ENCODE data around the gene ELMO1. TPM values are rescaled to one million over a fixed set of nuclear protein-coding genes. Genes with fewer than 3 reads are reported as not detected.

Gene ELMO1
- total RNA-seq, 4 donors from 2014 or later = 24.6 to 120 (median 71.9) TPM

GRCh38 chr7:36966636-36967035, 482.0 kb downstream of the ELMO1 start:
- TF ChIP-seq, protein P1, sequence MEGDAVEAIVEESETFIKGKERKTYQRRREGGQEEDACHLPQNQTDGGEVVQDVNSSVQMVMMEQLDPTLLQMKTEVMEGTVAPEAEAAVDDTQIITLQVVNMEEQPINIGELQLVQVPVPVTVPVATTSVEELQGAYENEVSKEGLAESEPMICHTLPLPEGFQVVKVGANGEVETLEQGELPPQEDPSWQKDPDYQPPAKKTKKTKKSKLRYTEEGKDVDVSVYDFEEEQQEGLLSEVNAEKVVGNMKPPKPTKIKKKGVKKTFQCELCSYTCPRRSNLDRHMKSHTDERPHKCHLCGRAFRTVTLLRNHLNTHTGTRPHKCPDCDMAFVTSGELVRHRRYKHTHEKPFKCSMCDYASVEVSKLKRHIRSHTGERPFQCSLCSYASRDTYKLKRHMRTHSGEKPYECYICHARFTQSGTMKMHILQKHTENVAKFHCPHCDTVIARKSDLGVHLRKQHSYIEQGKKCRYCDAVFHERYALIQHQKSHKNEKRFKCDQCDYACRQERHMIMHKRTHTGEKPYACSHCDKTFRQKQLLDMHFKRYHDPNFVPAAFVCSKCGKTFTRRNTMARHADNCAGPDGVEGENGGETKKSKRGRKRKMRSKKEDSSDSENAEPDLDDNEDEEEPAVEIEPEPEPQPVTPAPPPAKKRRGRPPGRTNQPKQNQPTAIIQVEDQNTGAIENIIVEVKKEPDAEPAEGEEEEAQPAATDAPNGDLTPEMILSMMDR (IDR thresholded peaks at IDR 0.05) = no peak
- no peak for TF ChIP-seq POLR2A (IDR thresholded peaks at IDR 0.05)
- TF ChIP-seq EP300 (IDR thresholded peaks at IDR 0.05; ENCODE audit: low read depth) = no peak
- no peak for TF ChIP-seq POLR2AphosphoS5 (IDR thresholded peaks at IDR 0.05)
- Histone ChIP-seq H3K27me3 (no peaks in the 10 kb centered on the region), H3K4me3 (no peak overlapping the region), H3K9me3 (no peaks in the 10 kb centered on the region), H3K27ac (no peak overlapping the region), H3K4me1 (peaks cover 0 to 21% (median 6%) of the 10 kb centered on the region in 4 donors), H3K36me3 (no peaks in the 10 kb centered on the region)
- DNase-seq = no peak
- WGBS, 2 donors (ENCODE audit: low coverage in 1 of 2) = 75 to 82% methylated on average over 3 of the region's 3 CpGs
- intact Hi-C loops (cut with DNase I; ENCODE audit: low total_unique reads) (no loop called here), in situ Hi-C loops (cut with MboI; ENCODE audit: low pct_ligation_motif_present in 1 of 4, low pct_unique_long_range_greater_than_20kb in 1 of 4, low sequenced_read_pairs in 3 of 4) (no loop called here)

DNA sequence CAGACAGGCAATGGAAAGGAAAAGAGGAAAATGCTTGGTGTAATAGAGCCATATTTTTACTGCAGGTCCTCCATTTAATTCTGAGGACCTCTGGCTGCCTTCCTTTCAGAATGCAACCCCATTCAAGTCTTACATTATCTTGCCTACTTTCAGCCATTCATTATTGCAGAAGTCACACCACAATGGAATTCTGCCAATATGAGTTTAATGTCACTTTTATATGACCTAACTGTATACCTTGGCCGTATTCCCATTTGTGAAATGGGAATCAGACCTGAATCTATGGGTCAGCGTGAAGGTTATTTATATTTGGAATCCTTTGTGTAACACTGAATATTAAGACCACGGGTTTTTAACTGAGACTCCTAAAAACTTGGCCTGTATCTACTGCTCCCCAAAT, 482.6 kb downstream of the ELMO1 start:
- H3K36me3 ChIP-seq = no peaks in the 10 kb centered on the region
- H3K27me3 ChIP-seq = no peaks in the 10 kb centered on the region
- no peak overlapping the region for H3K27ac ChIP-seq
- DNase-seq = no peak
- TF ChIP-seq POLR2AphosphoS5 (IDR thresholded peaks at IDR 0.05) (no peak), EP300 (IDR thresholded peaks at IDR 0.05; ENCODE audit: low read depth) (no peak), POLR2A (IDR thresholded peaks at IDR 0.05) (no peak)
- TF ChIP-seq, protein P1 (IDR thresholded peaks at IDR 0.05) = no peak
- no peaks in the 10 kb centered on the region for H3K9me3 ChIP-seq
- H3K4me1 ChIP-seq = peaks cover 0 to 15% (median 6%) of the 10 kb centered on the region in 4 donors
- in situ Hi-C loops (cut with MboI; ENCODE audit: low pct_ligation_motif_present in 1 of 4, low pct_unique_long_range_greater_than_20kb in 1 of 4, low sequenced_read_pairs in 3 of 4) (no loop called here), intact Hi-C loops (cut with DNase I; ENCODE audit: low total_unique reads) (no loop called here)
- 49 to 58% methylated on average over 3 of the region's 3 CpGs for WGBS, 2 donors (ENCODE audit: low coverage in 1 of 2)
- no peak overlapping the region for H3K4me3 ChIP-seq

DNA sequence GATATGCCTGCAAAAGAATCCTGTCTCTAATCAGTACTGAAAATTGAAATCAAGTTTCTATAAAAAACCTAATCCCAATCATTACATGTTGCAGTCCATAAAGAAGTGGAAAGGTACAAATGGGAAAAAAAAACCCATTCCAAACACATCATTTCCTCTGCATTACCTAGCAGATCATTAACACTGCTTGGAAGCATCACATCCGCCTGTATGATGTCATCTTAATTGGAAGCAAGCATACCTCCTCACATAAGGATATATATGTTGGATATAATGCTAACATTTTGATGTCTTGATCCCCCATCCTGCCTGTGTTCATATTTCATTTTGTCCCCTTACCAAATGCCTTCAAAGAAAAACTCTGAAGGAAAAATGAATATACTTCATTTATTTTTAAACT, 483.0 kb downstream of the ELMO1 start:
- no peak overlapping the region for H3K4me3 ChIP-seq
- 63 to 74% methylated on average over 1 of the region's 1 CpG for WGBS, 2 donors (ENCODE audit: low coverage in 1 of 2)
- no peak overlapping the region for H3K27ac ChIP-seq
- H3K27me3 ChIP-seq = no peaks in the 10 kb centered on the region
- no peak for DNase-seq
- H3K36me3 ChIP-seq = no peaks in the 10 kb centered on the region
- TF ChIP-seq, protein P1 (IDR thresholded peaks at IDR 0.05) = no peak
- TF ChIP-seq EP300 (IDR thresholded peaks at IDR 0.05; ENCODE audit: low read depth) (no peak), POLR2AphosphoS5 (IDR thresholded peaks at IDR 0.05) (no peak), POLR2A (IDR thresholded peaks at IDR 0.05) (no peak)
- intact Hi-C loops (cut with DNase I; ENCODE audit: low total_unique reads) (no loop called here), in situ Hi-C loops (cut with MboI; ENCODE audit: low pct_ligation_motif_present in 1 of 4, low pct_unique_long_range_greater_than_20kb in 1 of 4, low sequenced_read_pairs in 3 of 4) (no loop called here)
- no peaks in the 10 kb centered on the region for H3K9me3 ChIP-seq
- H3K4me1 ChIP-seq = peaks cover 0 to 10% (median 6%) of the 10 kb centered on the region in 4 donors

GRCh38 chr7:36964297-36964696, 484.4 kb downstream of the ELMO1 start:
- H3K36me3 ChIP-seq = no peaks in the 10 kb centered on the region
- no peaks in the 10 kb centered on the region for H3K9me3 ChIP-seq
- no peak overlapping the region for H3K27ac ChIP-seq
- no peaks in the 10 kb centered on the region for H3K27me3 ChIP-seq
- in situ Hi-C loops (cut with MboI; ENCODE audit: low pct_ligation_motif_present in 1 of 4, low pct_unique_long_range_greater_than_20kb in 1 of 4, low sequenced_read_pairs in 3 of 4) (no loop called here), intact Hi-C loops (cut with DNase I; ENCODE audit: low total_unique reads) (loop anchor here (5.0 kb wide), 1 partner anchor 218 kb away; no protein-coding TSS in a partner anchor)
- no peak for DNase-seq
- no peak overlapping the region for H3K4me3 ChIP-seq
- WGBS, 2 donors (ENCODE audit: low coverage in 1 of 2) = 86% methylated on average over 2 of the region's 2 CpGs
- H3K4me1 ChIP-seq = peaks cover 0 to 9% (median 6%) of the 10 kb centered on the region in 4 donors
- no peak for TF ChIP-seq POLR2AphosphoS5 (IDR thresholded peaks at IDR 0.05)

- Histone ChIP-seq H3K4me3 (no peak overlapping the region), H3K36me3 (no peaks in the 10 kb centered on the region), H3K27me3 (no peaks in the 10 kb centered on the region), H3K27ac (no peak overlapping the region), H3K4me1 (peaks cover 0 to 20% (median 9%) of the 10 kb centered on the region in 4 donors), H3K9me3 (no peaks in the 10 kb centered on the region)
- WGBS, 2 donors (ENCODE audit: low coverage in 1 of 2) = 82 to 93% methylated on average over 2 to 3 of the region's 3 CpGs
- in situ Hi-C loops (cut with MboI; ENCODE audit: low pct_ligation_motif_present in 1 of 4, low pct_unique_long_range_greater_than_20kb in 1 of 4, low sequenced_read_pairs in 3 of 4) = no loop called here
- intact Hi-C loops (cut with DNase I; ENCODE audit: low total_unique reads) = loop anchor here (5.0 kb wide), 1 partner anchor 220 kb away; no protein-coding TSS in a partner anchor
- DNase-seq = no peak
- no peak for TF ChIP-seq POLR2A (IDR thresholded peaks at IDR 0.05)
- no peak for TF ChIP-seq POLR2AphosphoS5 (IDR thresholded peaks at IDR 0.05)
- no peak for TF ChIP-seq EP300 (IDR thresholded peaks at IDR 0.05; ENCODE audit: low read depth)
- TF ChIP-seq, protein P1 (IDR thresholded peaks at IDR 0.05) = no peak
Observed at GRCh38 chr7:36962367-36962766, 486.3 kb downstream of the ELMO1 start.

Measured in transverse colon (tissue), 4 donors.